Prostate gland (tissue), 2 donors: ENCODE data around the gene B3GNT7. TPM values are rescaled to one million over a fixed set of nuclear protein-coding genes. Genes with fewer than 3 reads are reported as not detected.
"Not testable (repeated sequence)": the region's sequence is repeated elsewhere in the genome, so short reads cannot be mapped to it uniquely, and the experiment has no call there.

ENCODE experiments used
- DNase-seq: peaks from one replicate; pipeline ENCODE4 v3.0.0-alpha.2; 2019; ENCODE audit warnings: low spot score
- H3K27ac ChIP-seq, 2 donors: fragments of 200-600 bp; sonication (generic); 2 replicates each; pipeline ENCODE4 v1.5.1; 2017 to 2019
- H3K27me3 ChIP-seq: fragments of 200-600 bp; sonication (generic); replicated peaks from 2 replicates; pipeline ENCODE4 v1.5.1; 2019; ENCODE audit not compliant: insufficient read depth
- H3K36me3 ChIP-seq, 2 donors: fragments of 200-600 bp; sonication (generic); 1 replicate in 1 of 2; 2 replicates in 1 of 2; pipeline versions ENCODE4 v1.5.1 to v1.8.1; 2017 to 2019
- H3K4me1 ChIP-seq: fragments of 200-600 bp; sonication (generic); replicated peaks from 2 replicates; pipeline ENCODE4 v1.5.1; 2019
- H3K4me3 ChIP-seq, 2 donors: fragments of 200-600 bp; sonication (generic); 2 replicates each; pipeline ENCODE4 v1.5.1; 2017 to 2019
- H3K9me3 ChIP-seq: fragments of 200-600 bp; sonication (generic); 2 replicates; pipeline ENCODE4 v1.5.1; 2017
- CTCF ChIP-seq, 4 experiments: fragments of 200-600 bp in 2 of 4; fragments of 450-650 bp in 2 of 4; sonication (generic) in 2 of 4; IDR thresholded peaks; 1 replicate in 3 of 4; 2 replicates in 1 of 4; pipeline ENCODE4 v1.5.1; 2016 to 2019; ENCODE audit warnings: antibody characterized with exemption in 4 of 4, mild to moderate bottlenecking in 2 of 4, moderate library complexity in 2 of 4
- POLR2A ChIP-seq: fragments of 450-650 bp; IDR thresholded peaks from one replicate; pipeline ENCODE4 v1.6.1; 2016; ENCODE audit warnings: antibody characterized with exemption, mild to moderate bottlenecking
- POLR2AphosphoS5 ChIP-seq: sonication (generic); formaldehyde crosslinking; IDR thresholded peaks from one replicate; pipeline ENCODE4 v1.6.1; 2017; ENCODE audit warnings: antibody characterized with exemption
- WGBS: methylation state at CpG from one replicate; pipeline ENCODE4 v1.1.5; 2018; 5-methylcytosine and 5-hydroxymethylcytosine counted together
- intact Hi-C: fragments of 100-400 bp; cut with DNase I; formaldehyde crosslinking; loops from one replicate; pipeline ENCODE4 v1.14.2; 2022
- total RNA-seq, 2 donors: library from RNA; depleted of rRNA; stranded (reverse); fragments of >200 nt; gene quantifications; one replicate each; pipeline ENCODE4 v1.1.0, GENCODE V29; 2016

The B3GNT7 gene
- total RNA-seq, 2 donors from 2014 or later = 2.1 to 7.4 TPM

GRCh38 chr2:231425291-231425810, 29.8 kb downstream of the B3GNT7 start:
- H3K27me3 ChIP-seq = no peaks in the 10 kb centered on the region
- no peak for DNase-seq
- intact Hi-C loops = no loop called here
- H3K27ac ChIP-seq = no peak overlapping the region
- TF ChIP-seq POLR2A (no peak), CTCF (IDR thresholded peaks at IDR 0.05) (no peak), POLR2AphosphoS5 (no peak)
- H3K36me3 ChIP-seq = no peaks in the 10 kb centered on the region
- H3K9me3 ChIP-seq = no peaks in the 10 kb centered on the region
- H3K4me3 ChIP-seq = no peak overlapping the region
- H3K4me1 ChIP-seq = no peaks in the 10 kb centered on the region
- WGBS = 58% methylated on average over 8 of the region's 8 CpGs

- Histone ChIP-seq H3K27ac (no peak overlapping the region), H3K27me3 (no peaks in the 10 kb centered on the region), H3K9me3 (no peaks in the 10 kb centered on the region), H3K4me3 (no peak overlapping the region), H3K36me3 (no peaks in the 10 kb centered on the region), H3K4me1 (no peaks in the 10 kb centered on the region)
- DNase-seq = no peak
- intact Hi-C loops = no loop called here
- no peak for TF ChIP-seq POLR2A
- WGBS = 63% methylated on average over 21 of the region's 21 CpGs
These were observed 30.5 kb downstream of the B3GNT7 start for GRCh38 chr2:231425811-231426703.

- intact Hi-C loops = no loop called here
- Histone ChIP-seq H3K36me3 (no peaks in the 10 kb centered on the region), H3K27me3 (no peaks in the 10 kb centered on the region), H3K4me1 (no peaks in the 10 kb centered on the region), H3K27ac (no peak overlapping the region), H3K9me3 (no peaks in the 10 kb centered on the region), H3K4me3 (no peak overlapping the region)
- WGBS = 91% methylated on average over 3 of the region's 3 CpGs
- TF ChIP-seq POLR2A (no peak), CTCF (IDR thresholded peaks at IDR 0.05) (no peak), POLR2AphosphoS5 (no peak)
- no peak for DNase-seq
These were observed 31.6 kb downstream of the B3GNT7 start for GRCh38 chr2:231427116-231427515.

GRCh38 chr2:231429152-231429551, 33.6 kb downstream of the B3GNT7 start:
- WGBS = 84% methylated on average over 6 of the region's 6 CpGs
- Histone ChIP-seq H3K9me3 (no peaks in the 10 kb centered on the region), H3K27me3 (no peaks in the 10 kb centered on the region), H3K27ac (no peak overlapping the region), H3K36me3 (no peaks in the 10 kb centered on the region), H3K4me3 (no peak overlapping the region), H3K4me1 (no peaks in the 10 kb centered on the region)
- TF ChIP-seq POLR2A = no peak
- TF ChIP-seq CTCF (IDR thresholded peaks at IDR 0.05) = no peak
- TF ChIP-seq POLR2AphosphoS5 = no peak
- intact Hi-C loops = no loop called here
- DNase-seq = no peak

- Histone ChIP-seq H3K9me3 (no peaks in the 10 kb centered on the region), H3K27ac (no peak overlapping the region), H3K4me1 (no peaks in the 10 kb centered on the region), H3K27me3 (no peaks in the 10 kb centered on the region), H3K36me3 (no peaks in the 10 kb centered on the region), H3K4me3 (no peak overlapping the region)
- intact Hi-C loops = no loop called here
- 78% methylated on average over 3 of the region's 3 CpGs for WGBS
- TF ChIP-seq CTCF (IDR thresholded peaks at IDR 0.05) (no peak), POLR2AphosphoS5 (no peak), POLR2A (no peak)
- no peak for DNase-seq
These were observed 34.4 kb downstream of the B3GNT7 start for GRCh38 chr2:231429901-231430300.

- intact Hi-C loops, H3K9me3 ChIP-seq, DNase-seq, H3K27ac ChIP-seq, H3K36me3 ChIP-seq, H3K4me3 ChIP-seq, H3K27me3 ChIP-seq, H3K4me1 ChIP-seq: not testable (repeated sequence)
- 97% methylated on average over 4 of the region's 4 CpGs for WGBS
These were observed 34.9 kb downstream of the B3GNT7 start for GRCh38 chr2:231430437-231430836.
